Epidermal melanocyte (primary cell): ENCODE data around the gene BANF2.

Experiments used
- DNase-seq: peaks from one replicate; pipeline ENCODE4 v3.0.0; 2011; ENCODE audit warnings: low spot score; ENCODE audit not compliant: insufficient read length

The BANF2 gene

GRCh38 chr20:17733767-17734304, 34.1 kb downstream of the BANF2 start:
- no peak for DNase-seq

GRCh38 chr20:17734374-17734773, 34.6 kb downstream of the BANF2 start:
- no peak for DNase-seq

- DNase-seq: no peak
These were observed 35.5 kb downstream of the BANF2 start for GRCh38 chr20:17735206-17735804.

GRCh38 chr20:17735959-17736621, 36.3 kb downstream of the BANF2 start:
- no peak for DNase-seq

GRCh38 chr20:17738154-17738553, 38.4 kb downstream of the BANF2 start:
- DNase-seq: no peak

GRCh38 chr20:17741220-17741619, 41.5 kb downstream of the BANF2 start:
- DNase-seq: no peak

- no peak for DNase-seq
These were observed 43.0 kb downstream of the BANF2 start for GRCh38 chr20:17742731-17743130.

- DNase-seq: no peak
These were observed 43.9 kb downstream of the BANF2 start for GRCh38 chr20:17743677-17744076.

GRCh38 chr20:17747431-17747846, 47.7 kb downstream of the BANF2 start:
- peak; percentile 36 for DNase-seq

- no peak for DNase-seq
These were observed 48.5 kb downstream of the BANF2 start for GRCh38 chr20:17748279-17748678.

GRCh38 chr20:17749626-17749977, 49.8 kb downstream of the BANF2 start:
- no peak for DNase-seq

GRCh38 chr20:17749978-17750721, 50.4 kb downstream of the BANF2 start:
- no peak for DNase-seq

GRCh38 chr20:17750722-17751045, 50.9 kb downstream of the BANF2 start:
- no peak for DNase-seq

GRCh38 chr20:17751640-17752039, 51.9 kb downstream of the BANF2 start:
- no peak for DNase-seq

GRCh38 chr20:17752459-17752858, 52.7 kb downstream of the BANF2 start:
- no peak for DNase-seq

GRCh38 chr20:17753516-17753915, 53.8 kb downstream of the BANF2 start:
- DNase-seq: no peak

GRCh38 chr20:17756529-17756928, 56.8 kb downstream of the BANF2 start:
- no peak for DNase-seq

GRCh38 chr20:17757496-17757895, 57.7 kb downstream of the BANF2 start:
- no peak for DNase-seq

GRCh38 chr20:17758010-17758409, 58.2 kb downstream of the BANF2 start:
- DNase-seq: no peak

- DNase-seq: no peak
These were observed 58.7 kb downstream of the BANF2 start for GRCh38 chr20:17758512-17758911.

- no peak for DNase-seq
These were observed 59.7 kb downstream of the BANF2 start for GRCh38 chr20:17759449-17759848.

- DNase-seq: no peak
These were observed 61.8 kb downstream of the BANF2 start for GRCh38 chr20:17761604-17762003.
